Hepatocyte (in vitro differentiated cells): Measurements from ENCODE around the gene ACOXL. TPM values are rescaled to one million over a fixed set of nuclear protein-coding genes. Genes with fewer than 3 reads are reported as not detected.

ENCODE experiments used
- DNase-seq: peaks from one replicate; pipeline ENCODE4 v3.0.0-alpha.2; 2016; ENCODE audit warnings: low spot score
- H2AFZ ChIP-seq: fragments of 200-600 bp; sonication (generic); 2 replicates; pipeline ENCODE4 v1.6.0; 2016; ENCODE audit warnings: antibody characterized with exemption, mild to moderate bottlenecking
- H3K27ac ChIP-seq: fragments of 200-600 bp; sonication (generic); 2 replicates; pipeline ENCODE4 v1.5.1; 2016; ENCODE audit warnings: mild to moderate bottlenecking
- H3K27me3 ChIP-seq: fragments of 200-600 bp; sonication (generic); 2 replicates; pipeline ENCODE4 v1.6.1; 2016
- H3K36me3 ChIP-seq: fragments of 200-600 bp; sonication (generic); replicated peaks from 2 replicates; pipeline ENCODE4 v1.5.1; 2016; ENCODE audit warnings: low read depth; ENCODE audit not compliant: insufficient read depth
- H3K4me1 ChIP-seq: fragments of 200-600 bp; sonication (generic); 2 replicates; pipeline ENCODE4 v1.5.1; 2016; ENCODE audit warnings: mild to moderate bottlenecking, moderate library complexity; ENCODE audit not compliant: insufficient read depth
- H3K4me2 ChIP-seq: fragments of 200-600 bp; sonication (generic); 2 replicates; pipeline ENCODE4 v1.6.0; 2016
- H3K4me3 ChIP-seq: fragments of 200-600 bp; sonication (generic); 2 replicates; pipeline ENCODE4 v1.5.1; 2016; ENCODE audit warnings: mild to moderate bottlenecking
- H3K79me2 ChIP-seq: fragments of 200-600 bp; sonication (generic); 2 replicates; pipeline ENCODE4 v1.6.0; 2017; ENCODE audit warnings: mild to moderate bottlenecking
- H3K9me2 ChIP-seq: fragments of 200-600 bp; sonication (generic); replicated peaks from 2 replicates; pipeline ENCODE4 v1.6.0; 2017; ENCODE audit warnings: mild to moderate bottlenecking; ENCODE audit not compliant: insufficient read depth
- H3K9me3 ChIP-seq: fragments of 200-600 bp; sonication (generic); 2 replicates; pipeline ENCODE4 v1.5.1; 2016; ENCODE audit warnings: low read depth, mild to moderate bottlenecking
- H4K20me1 ChIP-seq: fragments of 200-600 bp; sonication (generic); 2 replicates; pipeline ENCODE4 v1.6.0; 2016; ENCODE audit warnings: mild to moderate bottlenecking; ENCODE audit not compliant: insufficient read depth, poor library complexity, severe bottlenecking
- EZH2 ChIP-seq: fragments of 200-600 bp; sonication (generic); IDR thresholded peaks from 2 replicates; pipeline ENCODE4 v1.6.1; 2016; ENCODE audit warnings: antibody characterized with exemption, mild to moderate bottlenecking, borderline replicate concordance
- EZH2phosphoT487 ChIP-seq: fragments of 200-600 bp; sonication (generic); IDR thresholded peaks from one replicate; pipeline ENCODE4 v1.6.1; 2018; ENCODE audit warnings: antibody characterized with exemption, mild to moderate bottlenecking, low read depth, moderate library complexity; ENCODE audit not compliant: unreplicated experiment, severe bottlenecking
- WGBS: methylation state at CpG from one replicate; pipeline ENCODE4 v1.1.6; 2016; ENCODE audit warnings: low lambda C conversion rate; ENCODE audit errors: missing lambda C conversion rate; 5-methylcytosine and 5-hydroxymethylcytosine counted together
- polyA plus RNA-seq: library from polyadenylated mRNA; unstranded; fragments of >200 nt; fragmentation: Nextera tagmentation; extraction: Ambion mirVana; gene quantifications from 2 replicates; pipeline ENCODE4 v1.2.1, GENCODE V29; 2016
- total RNA-seq: library from RNA; depleted of rRNA; stranded (reverse); fragments of >200 nt; gene quantifications from 2 replicates; pipeline ENCODE4 v1.2.3, GENCODE V29; 2014
- TF ChIP-seq, protein P1 (sequence below): fragments of 200-600 bp; sonication (generic); IDR thresholded peaks from 2 replicates; pipeline ENCODE4 v1.5.1; 2016; ENCODE audit warnings: antibody characterized with exemption, mild to moderate bottlenecking; ENCODE audit not compliant: poor library complexity

The ACOXL gene
- total and polyA plus RNA-seq, 2 experiments from 2014 or later: 0.23 to 1.1 TPM

DNA sequence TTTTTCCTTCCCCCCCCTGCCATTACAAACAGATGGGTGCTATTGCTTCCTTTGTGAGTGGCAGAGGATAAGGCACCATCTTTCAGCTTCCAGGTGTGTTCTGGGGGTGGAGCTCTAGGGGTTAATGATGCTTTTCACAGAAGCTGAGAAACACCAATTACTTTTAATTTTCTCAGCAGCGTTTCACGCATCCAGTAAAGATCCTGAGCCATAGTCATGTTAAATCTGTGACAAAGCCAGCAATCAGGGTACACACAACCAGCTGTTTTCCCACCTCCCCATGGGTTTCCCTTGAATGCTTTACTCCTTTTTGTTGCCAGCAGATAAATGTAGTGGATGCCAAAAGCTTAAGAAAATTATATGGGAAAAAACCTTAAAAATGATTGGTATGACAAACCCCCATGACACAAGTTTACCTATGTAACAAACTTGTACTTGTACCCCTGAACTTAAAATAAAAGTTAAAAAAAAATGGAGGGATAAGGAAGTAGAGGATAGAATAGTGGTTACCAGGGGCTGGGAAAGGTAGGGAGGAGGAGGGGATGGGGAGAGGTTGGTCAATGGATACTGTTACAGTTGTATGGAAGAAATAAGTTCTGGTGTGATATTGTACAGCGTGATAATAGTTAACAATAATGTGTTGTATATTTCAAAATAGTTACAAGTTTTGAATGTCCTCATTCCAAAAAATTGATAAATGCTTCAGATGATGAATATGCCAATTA is 70.0 kb downstream of the ACOXL start:
- no peaks in the 10 kb centered on the region for H3K36me3 ChIP-seq
- WGBS: 58% methylated on average over 3 of the region's 3 CpGs
- H3K27me3 ChIP-seq: no peaks in the 10 kb centered on the region
- H2AFZ ChIP-seq: no peak overlapping the region
- H4K20me1 ChIP-seq: no peaks in the 10 kb centered on the region
- H3K79me2 ChIP-seq: no peaks in the 10 kb centered on the region
- H3K27ac ChIP-seq: no peak overlapping the region
- H3K9me2 ChIP-seq: no peaks in the 10 kb centered on the region
- no peak overlapping the region for H3K4me3 ChIP-seq
- no peak overlapping the region for H3K4me2 ChIP-seq
- H3K4me1 ChIP-seq: no peaks in the 10 kb centered on the region
- DNase-seq: no peak
- H3K9me3 ChIP-seq: no peaks in the 10 kb centered on the region
- TF ChIP-seq, protein P1, sequence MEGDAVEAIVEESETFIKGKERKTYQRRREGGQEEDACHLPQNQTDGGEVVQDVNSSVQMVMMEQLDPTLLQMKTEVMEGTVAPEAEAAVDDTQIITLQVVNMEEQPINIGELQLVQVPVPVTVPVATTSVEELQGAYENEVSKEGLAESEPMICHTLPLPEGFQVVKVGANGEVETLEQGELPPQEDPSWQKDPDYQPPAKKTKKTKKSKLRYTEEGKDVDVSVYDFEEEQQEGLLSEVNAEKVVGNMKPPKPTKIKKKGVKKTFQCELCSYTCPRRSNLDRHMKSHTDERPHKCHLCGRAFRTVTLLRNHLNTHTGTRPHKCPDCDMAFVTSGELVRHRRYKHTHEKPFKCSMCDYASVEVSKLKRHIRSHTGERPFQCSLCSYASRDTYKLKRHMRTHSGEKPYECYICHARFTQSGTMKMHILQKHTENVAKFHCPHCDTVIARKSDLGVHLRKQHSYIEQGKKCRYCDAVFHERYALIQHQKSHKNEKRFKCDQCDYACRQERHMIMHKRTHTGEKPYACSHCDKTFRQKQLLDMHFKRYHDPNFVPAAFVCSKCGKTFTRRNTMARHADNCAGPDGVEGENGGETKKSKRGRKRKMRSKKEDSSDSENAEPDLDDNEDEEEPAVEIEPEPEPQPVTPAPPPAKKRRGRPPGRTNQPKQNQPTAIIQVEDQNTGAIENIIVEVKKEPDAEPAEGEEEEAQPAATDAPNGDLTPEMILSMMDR: no peak
- no peak for TF ChIP-seq EZH2phosphoT487
- TF ChIP-seq EZH2: no peak

DNA sequence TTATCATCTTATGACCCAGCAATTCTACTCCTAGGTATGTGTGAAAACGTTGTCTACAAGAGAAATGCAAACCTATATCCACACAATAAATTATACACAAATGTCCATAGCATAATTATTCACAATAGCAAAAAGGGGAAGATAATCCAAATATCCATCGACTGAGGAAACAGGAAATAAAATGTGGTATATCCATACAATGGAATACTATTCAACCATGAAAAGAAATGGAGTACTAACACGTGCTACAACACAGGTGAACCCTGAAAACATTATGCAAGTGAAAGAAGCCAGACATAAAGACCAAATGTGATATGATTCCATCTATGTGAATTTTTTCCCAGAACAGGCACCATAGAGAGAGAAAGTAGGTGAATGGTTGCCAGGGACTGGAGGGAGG is 72.1 kb downstream of the ACOXL start:
- Histone ChIP-seq H3K4me2 (no peak overlapping the region), H3K4me3 (no peak overlapping the region), H2AFZ (no peak overlapping the region), H3K36me3 (no peaks in the 10 kb centered on the region), H3K9me3 (no peaks in the 10 kb centered on the region), H3K4me1 (no peaks in the 10 kb centered on the region), H4K20me1 (no peaks in the 10 kb centered on the region), H3K27ac (no peak overlapping the region), H3K9me2 (no peaks in the 10 kb centered on the region), H3K27me3 (no peaks in the 10 kb centered on the region), H3K79me2 (no peaks in the 10 kb centered on the region)
- no peak for TF ChIP-seq EZH2phosphoT487
- TF ChIP-seq, protein P1: no peak
- no peak for TF ChIP-seq EZH2
- no peak for DNase-seq
- WGBS: 90% methylated on average over 3 of the region's 3 CpGs

DNA sequence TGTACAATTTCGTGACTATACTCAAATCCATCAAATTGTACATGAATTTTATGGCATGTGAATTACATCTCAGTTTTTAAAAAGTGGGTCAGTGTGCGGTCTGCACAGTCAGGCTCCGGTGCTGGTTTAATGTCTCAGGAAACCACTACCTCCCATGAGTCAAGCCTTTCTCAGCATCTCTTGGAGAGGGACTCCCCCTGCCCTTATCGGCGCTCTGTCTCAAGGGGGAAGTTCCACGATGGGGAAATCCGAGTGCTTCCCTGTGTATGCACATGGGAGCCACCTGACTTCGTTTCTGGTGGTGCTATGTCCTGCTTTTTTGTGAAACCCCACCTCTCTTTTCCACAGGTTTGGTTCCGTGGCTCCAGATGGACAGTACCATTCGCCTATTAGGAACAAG is 72.5 kb downstream of the ACOXL start:
- Histone ChIP-seq H2AFZ (no peak overlapping the region), H4K20me1 (no peaks in the 10 kb centered on the region), H3K4me1 (no peaks in the 10 kb centered on the region), H3K4me3 (no peak overlapping the region), H3K27ac (no peak overlapping the region), H3K79me2 (no peaks in the 10 kb centered on the region), H3K27me3 (no peaks in the 10 kb centered on the region), H3K4me2 (no peak overlapping the region), H3K9me2 (no peaks in the 10 kb centered on the region), H3K9me3 (no peaks in the 10 kb centered on the region), H3K36me3 (no peaks in the 10 kb centered on the region)
- TF ChIP-seq EZH2: no peak
- TF ChIP-seq, protein P1: no peak
- TF ChIP-seq EZH2phosphoT487: no peak
- DNase-seq: no peak
- 94% methylated on average over 10 of the region's 10 CpGs for WGBS
